Transverse colon (tissue), 4 donors: Measurements from ENCODE around the gene BPIFB4. TPM values are rescaled to one million over a fixed set of nuclear protein-coding genes. Genes with fewer than 3 reads are reported as not detected.

ENCODE experiments used
- DNase-seq: peaks from one replicate; pipeline ENCODE4 v3.0.0-alpha.2; 2019
- H3K27ac ChIP-seq, 4 donors: fragments of 200-600 bp; sonication (generic); 2 replicates each; pipeline ENCODE4 v1.5.1; 2016 to 2018; ENCODE audit warnings: inconsistent platforms in 4 of 4
- H3K27me3 ChIP-seq: fragments of 200-600 bp; sonication (generic); 2 replicates; pipeline ENCODE4 v1.5.1; 2017; ENCODE audit warnings: inconsistent platforms
- H3K36me3 ChIP-seq, 4 donors: fragments of 200-600 bp; sonication (generic); 2 replicates each; pipeline ENCODE4 v1.5.1; 2017 to 2019; ENCODE audit warnings: inconsistent platforms in 4 of 4
- H3K4me1 ChIP-seq, 4 donors: fragments of 200-600 bp; sonication (generic); 2 replicates each; pipeline ENCODE4 v1.5.1; 2017 to 2020; ENCODE audit warnings: inconsistent platforms in 4 of 4
- H3K4me3 ChIP-seq, 4 donors: fragments of 200-600 bp; sonication (generic); 1 replicate in 1 of 4; 2 replicates in 3 of 4; pipeline versions ENCODE4 v1.5.1 to v1.6.1; 2017 to 2019; ENCODE audit warnings: inconsistent platforms in 4 of 4
- H3K9me3 ChIP-seq, 2 donors: fragments of 200-600 bp; sonication (generic); 2 replicates each; pipeline ENCODE4 v1.5.1; 2017 to 2019; ENCODE audit warnings: inconsistent platforms in 2 of 2
- CTCF ChIP-seq, 5 experiments: fragments of 200-600 bp in 3 of 5; fragments of 450-650 bp in 2 of 5; sonication (generic) in 3 of 5; IDR thresholded peaks; 1 replicate in 2 of 5; 2 replicates in 3 of 5; pipeline ENCODE4 v1.5.1; 2016 to 2017; ENCODE audit warnings: antibody characterized with exemption in 5 of 5, inconsistent platforms in 3 of 5, mild to moderate bottlenecking in 2 of 5, moderate library complexity in 1 of 5
- EP300 ChIP-seq: sonication (generic); formaldehyde crosslinking; IDR thresholded peaks from one replicate; pipeline ENCODE4 v1.6.1; 2017; ENCODE audit warnings: antibody characterized with exemption, low read depth
- POLR2A ChIP-seq: fragments of 450-650 bp; IDR thresholded peaks from one replicate; pipeline ENCODE4 v1.6.1; 2016; ENCODE audit warnings: antibody characterized with exemption, mild to moderate bottlenecking, moderate library complexity
- POLR2AphosphoS5 ChIP-seq, 3 donors: sonication (generic); formaldehyde crosslinking; IDR thresholded peaks; one replicate each; pipeline ENCODE4 v1.6.1; 2016; ENCODE audit warnings: antibody characterized with exemption in 3 of 3
- WGBS, 2 donors: methylation state at CpG; one replicate each; pipeline ENCODE4 v1.1.5; 2018; ENCODE audit warnings: low coverage in 1 of 2; 5-methylcytosine and 5-hydroxymethylcytosine counted together
- in situ Hi-C, 4 donors: fragments of 200-750 bp; cut with MboI; loops; one replicate each; pipeline versions ENCODE4 v1.15.0 to v1.15.1; 2017; ENCODE audit warnings: low sequenced_read_pairs in 3 of 4, low pct_ligation_motif_present in 1 of 4, low pct_unique_long_range_greater_than_20kb in 1 of 4
- intact Hi-C: fragments of 100-400 bp; cut with DNase I; formaldehyde crosslinking; loops from one replicate; pipeline ENCODE4 v1.15.1; 2023; ENCODE audit warnings: low total_unique reads
- total RNA-seq, 4 donors: library from RNA; depleted of rRNA; stranded (reverse); fragments of >200 nt; gene quantifications; one replicate each; pipeline ENCODE4 v1.1.0, GENCODE V29; 2016

Gene BPIFB4
- total RNA-seq, 4 donors from 2014 or later, result not detected

DNA sequence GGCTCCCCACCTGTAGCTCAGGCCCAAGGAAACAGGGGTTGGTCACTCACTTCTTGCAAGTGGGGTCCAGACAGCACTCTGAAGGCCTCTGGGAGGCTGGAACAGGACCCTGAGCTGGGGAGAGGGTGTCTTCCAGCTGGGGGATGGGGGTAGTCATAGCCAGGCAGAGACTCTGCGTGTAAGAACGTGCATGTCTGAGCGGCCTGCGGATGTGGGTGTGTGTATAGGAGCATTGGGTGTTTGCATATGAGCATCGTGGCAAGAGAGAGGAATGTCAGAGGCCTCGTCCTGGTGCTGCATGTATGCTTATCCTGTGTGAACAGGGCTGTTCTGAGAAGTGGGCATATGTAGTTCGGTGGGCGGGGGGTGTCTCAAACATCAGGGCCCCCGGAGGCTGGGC, 13.7 kb upstream of the BPIFB4 start:
- DNase-seq, result no peak
- intact Hi-C loops (no loop called here), in situ Hi-C loops (no loop called here)
- WGBS, 2 donors, result 79 to 81% methylated on average over 5 to 9 of the region's 9 CpGs
- TF ChIP-seq POLR2A (no peak), POLR2AphosphoS5 (IDR thresholded peaks at IDR 0.05) (no peak), EP300 (no peak), CTCF (IDR thresholded peaks at IDR 0.05) (no peak)
- H3K27ac ChIP-seq, result no peak overlapping the region
- H3K9me3 ChIP-seq, result no peaks in the 10 kb centered on the region
- H3K36me3 ChIP-seq, result no peaks in the 10 kb centered on the region
- H3K4me1 ChIP-seq, result no peaks in the 10 kb centered on the region
- no peaks in the 10 kb centered on the region for H3K27me3 ChIP-seq
- H3K4me3 ChIP-seq, result no peak overlapping the region

GRCh38 chr20:33067806-33068205, 11.6 kb upstream of the BPIFB4 start:
- in situ Hi-C loops, result no loop called here
- no peak for DNase-seq
- H3K4me1 ChIP-seq, result no peaks in the 10 kb centered on the region
- H3K27ac ChIP-seq, result no peak overlapping the region
- H3K9me3 ChIP-seq, result no peaks in the 10 kb centered on the region
- TF ChIP-seq POLR2AphosphoS5 (IDR thresholded peaks at IDR 0.05), result no peak
- no peak for TF ChIP-seq EP300
- no peak for TF ChIP-seq POLR2A
- TF ChIP-seq CTCF (IDR thresholded peaks at IDR 0.05), result no peak
- no peaks in the 10 kb centered on the region for H3K27me3 ChIP-seq
- no peaks in the 10 kb centered on the region for H3K36me3 ChIP-seq
- H3K4me3 ChIP-seq, result no peak overlapping the region
- intact Hi-C loops, result no loop called here
- WGBS, 2 donors, result 85% methylated on average over 3 of the region's 3 CpGs; no CpG with 5 or more reads in 1 of the 2 donors

DNA sequence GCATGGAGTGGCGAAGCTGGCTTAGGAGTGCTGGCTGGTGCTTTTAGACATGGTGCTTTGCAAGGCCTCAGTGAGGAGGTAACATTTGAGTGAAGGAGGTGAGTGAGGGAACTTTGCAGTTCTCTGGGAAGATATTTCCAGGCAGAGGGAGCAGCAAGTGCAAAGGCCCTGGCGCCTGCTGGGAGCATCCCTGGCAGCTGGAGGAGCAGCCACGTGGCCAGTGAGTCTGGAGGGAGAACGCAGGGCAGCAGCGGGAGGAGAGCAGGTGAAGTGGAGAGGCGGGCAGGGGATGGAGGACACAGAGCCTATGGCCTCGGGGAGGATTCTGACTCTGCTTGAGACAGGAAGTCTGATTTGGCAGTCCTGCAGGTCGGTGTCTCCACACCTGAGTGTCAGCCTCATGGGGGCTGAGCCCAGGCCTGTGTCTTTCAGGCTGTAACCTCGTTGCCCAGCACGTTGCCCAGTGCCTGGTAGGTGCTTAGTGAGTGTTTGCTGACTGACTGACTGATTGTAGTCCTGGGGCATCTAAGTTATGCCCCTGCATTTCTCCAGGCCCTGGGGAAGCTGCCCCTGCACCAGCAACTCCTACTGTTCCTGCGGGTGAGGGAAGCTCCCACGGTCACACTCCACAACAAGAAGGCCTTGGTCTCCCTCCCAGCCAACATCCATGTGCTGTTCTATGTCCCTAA, 11.0 kb upstream of the BPIFB4 start:
- no peaks in the 10 kb centered on the region for H3K4me1 ChIP-seq
- TF ChIP-seq EP300, result no peak
- TF ChIP-seq CTCF (IDR thresholded peaks at IDR 0.05), result no peak
- TF ChIP-seq POLR2AphosphoS5 (IDR thresholded peaks at IDR 0.05), result no peak
- TF ChIP-seq POLR2A, result no peak
- H3K27me3 ChIP-seq, result no peaks in the 10 kb centered on the region
- 76 to 80% methylated on average over 4 to 10 of the region's 12 CpGs for WGBS, 2 donors
- intact Hi-C loops, result no loop called here
- H3K36me3 ChIP-seq, result no peaks in the 10 kb centered on the region
- H3K9me3 ChIP-seq, result no peaks in the 10 kb centered on the region
- DNase-seq, result no peak
- H3K27ac ChIP-seq, result no peak overlapping the region
- in situ Hi-C loops, result no loop called here
- no peak overlapping the region for H3K4me3 ChIP-seq

DNA sequence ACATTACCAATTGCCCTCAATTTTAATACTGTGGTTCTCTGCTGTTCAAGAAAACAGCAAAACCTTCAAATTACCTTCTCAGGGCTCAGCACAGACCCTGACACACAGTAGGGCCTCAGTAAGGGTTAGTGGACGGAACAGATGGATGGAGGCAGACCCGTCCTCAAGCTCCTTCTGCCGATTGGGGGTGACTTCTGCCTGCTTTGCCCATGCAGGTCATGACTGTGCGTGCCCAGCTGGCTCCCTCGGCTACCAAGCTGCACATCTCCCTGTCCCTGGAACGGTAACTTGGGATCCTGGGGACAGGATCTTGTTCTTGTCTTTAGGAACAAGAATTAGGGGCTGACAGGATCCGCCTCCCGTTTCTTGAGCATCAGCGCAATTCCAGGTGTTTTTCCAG, 9.8 kb upstream of the BPIFB4 start:
- no peak overlapping the region for H3K4me3 ChIP-seq
- 90% methylated on average over 9 of the region's 9 CpGs; no CpG with 5 or more reads in 1 of the 2 donors for WGBS, 2 donors
- no peaks in the 10 kb centered on the region for H3K4me1 ChIP-seq
- in situ Hi-C loops (no loop called here), intact Hi-C loops (no loop called here)
- no peaks in the 10 kb centered on the region for H3K9me3 ChIP-seq
- H3K27me3 ChIP-seq, result no peaks in the 10 kb centered on the region
- H3K27ac ChIP-seq, result no peak overlapping the region
- no peak for DNase-seq
- TF ChIP-seq CTCF (IDR thresholded peaks at IDR 0.05) (no peak), EP300 (no peak), POLR2AphosphoS5 (IDR thresholded peaks at IDR 0.05) (no peak), POLR2A (no peak)
- H3K36me3 ChIP-seq, result no peaks in the 10 kb centered on the region
